OCI-LY7 (cell line): ENCODE results near the gene FHOD3. TPM values are rescaled to one million over a fixed set of nuclear protein-coding genes. Genes with fewer than 3 reads are reported as not detected.

Experiments
- BruUV-seq: library from RNA; stranded (reverse); fragments of 400-500 nt; replicated peaks from 2 replicates; lab custom pipeline; 2021; lab: Mats Ljungman, UMichigan
- CTCF ChIA-PET: fragments of 300-600 bp; sonication (Branson Sonifier 250); formaldehyde crosslinking; loops from one replicate; lab custom pipeline; 2022; ENCODE audit warnings: antibody characterized with exemption; ENCODE audit not compliant: unreplicated experiment; lab: Charles Lee
- POLR2A ChIA-PET: fragments of 300-600 bp; sonication (Branson Sonifier 250); formaldehyde crosslinking; loops from one replicate; lab custom pipeline; 2022; ENCODE audit warnings: antibody characterized with exemption; lab: Charles Lee
- DNase-seq: peaks from one replicate; pipeline ENCODE4 v3.0.0-alpha.2; 2015; ENCODE audit warnings: low spot score
- H2AFZ ChIP-seq: fragments of 200-600 bp; sonication (generic), shearing (Covaris generic); 2 replicates; pipeline ENCODE4 v1.6.1; 2014; ENCODE audit warnings: mild to moderate bottlenecking, antibody characterized with exemption, low read length, moderate library complexity
- H3K27ac ChIP-seq: fragments of 200-600 bp; sonication (generic); 2 replicates; pipeline ENCODE4 v1.5.1; 2014; ENCODE audit warnings: mixed run types, low read depth, mild to moderate bottlenecking, moderate library complexity, low read length, inconsistent platforms; ENCODE audit not compliant: poor library complexity, severe bottlenecking
- H3K36me3 ChIP-seq: fragments of 200-600 bp; sonication (generic); 2 replicates; pipeline ENCODE4 v1.6.1; 2014; ENCODE audit warnings: mild to moderate bottlenecking, antibody characterized with exemption, low read length, moderate library complexity, mixed read lengths; ENCODE audit not compliant: insufficient read depth
- H3K4me1 ChIP-seq: fragments of 200-600 bp; sonication (generic); 2 replicates; pipeline ENCODE4 v1.5.1; 2014; ENCODE audit warnings: mild to moderate bottlenecking, low read length; ENCODE audit not compliant: insufficient read depth, poor library complexity, severe bottlenecking
- H3K4me2 ChIP-seq: fragments of 200-600 bp; sonication (generic); 2 replicates; pipeline ENCODE4 v1.6.1; 2014; ENCODE audit warnings: mild to moderate bottlenecking, low read length
- H3K4me3 ChIP-seq: fragments of 200-600 bp; sonication (generic); 2 replicates; pipeline ENCODE4 v1.5.1; 2014; ENCODE audit warnings: mild to moderate bottlenecking, low read depth, low read length; ENCODE audit not compliant: poor library complexity, severe bottlenecking
- H3K79me2 ChIP-seq: fragments of 200-600 bp; sonication (generic); 2 replicates; pipeline ENCODE4 v1.6.1; 2016; ENCODE audit warnings: low read depth, mild to moderate bottlenecking, low read length, moderate library complexity, mixed read lengths; ENCODE audit not compliant: insufficient read depth
- H3K9me2 ChIP-seq: fragments of 200-600 bp; sonication (generic); 2 replicates; pipeline ENCODE4 v1.6.1; 2016; ENCODE audit warnings: mild to moderate bottlenecking, low read length, mixed read lengths; ENCODE audit not compliant: insufficient read depth
- H3K9me3 ChIP-seq: fragments of 200-600 bp; sonication (generic); 2 replicates; pipeline ENCODE4 v1.6.1; 2014; ENCODE audit warnings: mild to moderate bottlenecking, mixed run types, low read length, mixed read lengths
- H4K20me1 ChIP-seq: fragments of 200-600 bp; sonication (generic); 2 replicates; pipeline ENCODE4 v1.6.1; 2014; ENCODE audit warnings: mild to moderate bottlenecking, antibody characterized with exemption, low read length, moderate library complexity, mixed read lengths; ENCODE audit not compliant: insufficient read depth
- CTCF ChIP-seq: fragments of 200-600 bp; sonication (generic); conservative IDR thresholded peaks from 2 replicates; pipeline ENCODE4 v1.5.1; 2014; ENCODE audit warnings: mild to moderate bottlenecking, antibody characterized with exemption, low read length, moderate library complexity, mixed read lengths
- EZH2phosphoT487 ChIP-seq: fragments of 200-600 bp; sonication (generic); IDR thresholded peaks from 2 replicates; pipeline ENCODE4 v1.6.1; 2018; ENCODE audit warnings: low read depth, borderline replicate concordance, mild to moderate bottlenecking, mixed run types, antibody characterized with exemption, low read length, moderate library complexity, mixed read lengths
- intact Hi-C: fragments of 100-400 bp; cut with micrococcal nuclease; formaldehyde crosslinking; loops from one replicate; pipeline ENCODE4 v1.10.0; 2022; ENCODE audit not compliant: unreplicated experiment
- total RNA-seq, 2 experiments: library from RNA; depleted of rRNA in 1 of 2; stranded (reverse); fragments of >200 nt in 1 of 2; shearing (Covaris generic) in 1 of 2; gene quantifications; 2 replicates each; pipeline ENCODE4 v1.2.3, GENCODE V29; 2014 to 2022

FHOD3 gene
- total RNA-seq, 2 experiments from 2014 or later, result 0.06 to 2.4 TPM

DNA sequence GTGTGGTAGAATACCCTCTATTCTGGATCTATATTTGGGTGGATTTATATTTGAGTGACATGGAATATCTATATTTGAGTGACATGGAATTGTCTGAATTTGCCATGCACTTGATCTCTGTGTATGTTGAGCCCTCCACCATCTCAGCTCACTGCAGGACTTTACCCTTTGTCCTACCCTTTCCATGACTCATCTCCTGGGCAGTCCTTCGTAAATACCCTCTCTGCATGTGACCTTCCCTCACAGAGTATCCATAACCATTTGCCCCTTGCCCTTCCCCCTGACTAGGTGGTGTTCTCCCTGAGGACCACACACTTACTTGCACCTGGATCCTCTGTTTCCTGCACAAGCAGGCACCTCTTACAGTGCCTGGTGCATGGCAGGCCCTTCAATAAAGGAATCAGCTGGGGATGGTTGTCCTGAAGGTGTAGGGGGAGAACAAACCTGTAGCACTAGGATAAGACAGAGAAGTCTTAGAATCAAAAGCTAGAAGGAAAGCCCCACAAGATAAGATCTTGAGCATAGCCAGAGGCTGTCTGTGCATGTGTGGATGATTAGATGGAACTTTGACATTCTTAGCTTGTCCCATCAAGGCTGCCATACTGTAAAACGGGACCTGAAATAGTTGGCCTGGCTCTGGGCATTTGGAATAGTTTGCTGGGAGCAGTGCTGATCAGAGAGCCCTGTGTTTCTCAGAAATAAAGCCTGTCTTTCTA lies 230.4 kb downstream of the FHOD3 start:
- ChIA-PET POLR2A (no interaction called here), CTCF (no interaction called here)
- Histone ChIP-seq H3K27ac (no peak overlapping the region), H3K36me3 (no peaks in the 10 kb centered on the region), H3K4me1 (no peaks in the 10 kb centered on the region), H3K9me2 (no peaks in the 10 kb centered on the region), H4K20me1 (no peaks in the 10 kb centered on the region), H3K4me3 (no peak overlapping the region), H3K9me3 (no peaks in the 10 kb centered on the region), H3K4me2 (no peak overlapping the region), H3K79me2 (no peaks in the 10 kb centered on the region), H2AFZ (no peak overlapping the region)
- no TSS peak for BruUV-seq
- TF ChIP-seq EZH2phosphoT487, result no peak
- no peak for TF ChIP-seq CTCF
- DNase-seq, result no peak
- intact Hi-C loops, result no loop called here

GRCh38 chr18:36529747-36530146 lies 232.2 kb downstream of the FHOD3 start:
- H4K20me1 ChIP-seq, result no peaks in the 10 kb centered on the region
- no peak overlapping the region for H3K27ac ChIP-seq
- no peak for TF ChIP-seq EZH2phosphoT487
- TF ChIP-seq CTCF, result no peak
- H3K79me2 ChIP-seq, result no peaks in the 10 kb centered on the region
- H3K36me3 ChIP-seq, result no peaks in the 10 kb centered on the region
- H3K4me2 ChIP-seq, result no peak overlapping the region
- ChIA-PET POLR2A (no interaction called here), CTCF (no interaction called here)
- no peak for DNase-seq
- H3K4me3 ChIP-seq, result no peak overlapping the region
- H2AFZ ChIP-seq, result no peak overlapping the region
- H3K4me1 ChIP-seq, result no peaks in the 10 kb centered on the region
- no peaks in the 10 kb centered on the region for H3K9me3 ChIP-seq
- intact Hi-C loops, result no loop called here
- BruUV-seq, result no TSS peak
- H3K9me2 ChIP-seq, result no peaks in the 10 kb centered on the region

GRCh38 chr18:36530676-36531405 lies 233.3 kb downstream of the FHOD3 start:
- H3K4me2 ChIP-seq, result no peak overlapping the region
- no peak overlapping the region for H3K4me3 ChIP-seq
- H3K36me3 ChIP-seq, result no peaks in the 10 kb centered on the region
- TF ChIP-seq CTCF, result no peak
- no peak for TF ChIP-seq EZH2phosphoT487
- no peaks in the 10 kb centered on the region for H4K20me1 ChIP-seq
- H3K79me2 ChIP-seq, result no peaks in the 10 kb centered on the region
- ChIA-PET POLR2A (no interaction called here), CTCF (no interaction called here)
- H3K4me1 ChIP-seq, result no peaks in the 10 kb centered on the region
- DNase-seq, result no peak
- H3K9me2 ChIP-seq, result no peaks in the 10 kb centered on the region
- BruUV-seq, result no TSS peak
- intact Hi-C loops, result no loop called here
- no peaks in the 10 kb centered on the region for H3K9me3 ChIP-seq
- no peak overlapping the region for H2AFZ ChIP-seq
- no peak overlapping the region for H3K27ac ChIP-seq
